A673 (cell line): Measurements from ENCODE around the gene CARMIL1. TPM values are rescaled to one million over a fixed set of nuclear protein-coding genes. Genes with fewer than 3 reads are reported as not detected.

ENCODE experiments used
- BruUV-seq: library from RNA; stranded (reverse); fragments of 400-500 nt; replicated peaks from 2 replicates; lab custom pipeline; 2021; lab: Mats Ljungman, UMichigan
- CTCF ChIA-PET: fragments of 300-600 bp; sonication (Branson Sonifier 250); formaldehyde crosslinking; loops from one replicate; lab custom pipeline; 2022; ENCODE audit warnings: antibody characterized with exemption; lab: Charles Lee
- POLR2A ChIA-PET: fragments of 300-600 bp; sonication (Branson Sonifier 250); formaldehyde crosslinking; loops from one replicate; lab custom pipeline; 2022; ENCODE audit warnings: antibody characterized with exemption; ENCODE audit not compliant: low non-redundant PET; lab: Charles Lee
- DNase-seq: peaks from one replicate; pipeline ENCODE4 v3.0.0-alpha.2; 2015; ENCODE audit warnings: low spot score
- H3K27ac ChIP-seq: fragments of 200-600 bp; sonication (generic); 2 replicates; pipeline ENCODE4 v1.5.1; 2016; ENCODE audit warnings: mixed run types, low read depth, mild to moderate bottlenecking, mixed read lengths, antibody characterized with exemption, low read length; ENCODE audit not compliant: poor library complexity, severe bottlenecking
- H3K27me3 ChIP-seq: fragments of 200-600 bp; sonication (generic); replicated peaks from 2 replicates; pipeline ENCODE4 v1.6.1; 2017; ENCODE audit warnings: mixed run types, low read depth, mild to moderate bottlenecking, mixed read lengths, antibody characterized with exemption, low read length; ENCODE audit not compliant: insufficient read depth, poor library complexity
- H3K36me3 ChIP-seq: fragments of 200-600 bp; sonication (generic); 2 replicates; pipeline ENCODE4 v1.6.1; 2016; ENCODE audit warnings: mixed run types, mild to moderate bottlenecking, mixed read lengths, antibody characterized with exemption, low read length; ENCODE audit not compliant: insufficient read depth, poor library complexity, severe bottlenecking
- H3K4me1 ChIP-seq: fragments of 200-600 bp; sonication (generic); 2 replicates; pipeline ENCODE4 v1.6.1; 2017; ENCODE audit warnings: mixed run types, mild to moderate bottlenecking, mixed read lengths, antibody characterized with exemption, low read length; ENCODE audit not compliant: insufficient read depth, poor library complexity, severe bottlenecking
- H3K4me3 ChIP-seq: fragments of 200-600 bp; sonication (generic); 2 replicates; pipeline ENCODE4 v1.5.1; 2016; ENCODE audit warnings: low read depth, mixed run types, mild to moderate bottlenecking, mixed read lengths, low read length; ENCODE audit not compliant: poor library complexity, severe bottlenecking
- H3K9me3 ChIP-seq: fragments of 200-600 bp; sonication (generic); 2 replicates; pipeline ENCODE4 v1.6.1; 2016; ENCODE audit warnings: mixed run types, low read depth, mild to moderate bottlenecking, mixed read lengths, antibody characterized with exemption, low read length; ENCODE audit not compliant: poor library complexity, severe bottlenecking
- EZH2 ChIP-seq: fragments of 200-600 bp; sonication (generic); IDR thresholded peaks from 2 replicates; pipeline ENCODE4 v1.6.1; 2017; ENCODE audit warnings: borderline replicate concordance, low read depth, mild to moderate bottlenecking, mixed read lengths, antibody characterized with exemption, low read length; ENCODE audit not compliant: poor library complexity, severe bottlenecking
- intact Hi-C: fragments of 100-400 bp; cut with micrococcal nuclease; formaldehyde crosslinking; loops from one replicate; pipeline ENCODE4 v1.10.0; 2022; ENCODE audit not compliant: unreplicated experiment
- total RNA-seq: library from RNA; stranded (reverse); gene quantifications from 2 replicates; pipeline ENCODE4 v1.2.3, GENCODE V29; 2021
- TF ChIP-seq, protein P1 (sequence below): fragments of 300-800, 200-600 bp; sonication (generic); conservative IDR thresholded peaks from 2 replicates; pipeline ENCODE4 v1.5.1; 2017; ENCODE audit warnings: low read depth, mild to moderate bottlenecking, antibody characterized with exemption, low read length, moderate library complexity, mixed read lengths

Gene CARMIL1
- total RNA-seq, 1 experiment from 2014 or later = 7.2 TPM

DNA sequence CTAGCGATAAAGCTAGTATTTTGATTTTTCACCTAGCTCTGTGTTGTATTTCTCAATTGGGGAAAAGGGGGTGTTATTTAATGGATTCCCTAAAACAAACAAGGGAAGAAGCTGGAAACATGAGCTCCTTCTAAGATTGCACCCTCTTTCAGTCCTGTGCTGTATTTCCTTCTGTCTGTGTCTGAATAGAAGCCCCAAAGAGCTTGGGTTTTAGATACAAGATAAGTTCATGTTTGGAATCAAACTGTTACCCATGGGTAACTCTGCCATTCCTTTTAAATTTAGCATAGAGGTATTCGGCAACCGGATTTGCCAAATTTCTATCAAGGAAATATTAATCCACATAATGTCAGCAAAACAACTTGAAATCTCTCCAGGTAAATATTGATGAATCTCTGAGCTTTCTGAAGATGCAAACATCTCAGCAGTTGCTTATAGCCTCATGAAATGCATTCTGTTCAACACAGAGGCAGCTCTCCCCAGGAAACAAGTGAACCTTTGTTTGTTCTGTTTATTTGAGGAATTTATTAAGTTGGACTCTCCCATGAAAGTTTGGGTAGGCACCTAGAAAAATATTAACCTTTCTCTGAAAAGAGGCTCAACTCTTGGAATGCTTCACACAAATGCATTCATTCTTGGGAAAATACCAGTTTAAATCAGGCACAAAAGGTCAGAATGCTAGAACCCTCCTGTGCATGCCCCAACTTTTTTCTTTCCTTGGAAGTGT lies 362.9 kb downstream of the CARMIL1 start:
- CTCF ChIA-PET = no interaction called here
- no peak for TF ChIP-seq EZH2
- TF ChIP-seq, protein P1, sequence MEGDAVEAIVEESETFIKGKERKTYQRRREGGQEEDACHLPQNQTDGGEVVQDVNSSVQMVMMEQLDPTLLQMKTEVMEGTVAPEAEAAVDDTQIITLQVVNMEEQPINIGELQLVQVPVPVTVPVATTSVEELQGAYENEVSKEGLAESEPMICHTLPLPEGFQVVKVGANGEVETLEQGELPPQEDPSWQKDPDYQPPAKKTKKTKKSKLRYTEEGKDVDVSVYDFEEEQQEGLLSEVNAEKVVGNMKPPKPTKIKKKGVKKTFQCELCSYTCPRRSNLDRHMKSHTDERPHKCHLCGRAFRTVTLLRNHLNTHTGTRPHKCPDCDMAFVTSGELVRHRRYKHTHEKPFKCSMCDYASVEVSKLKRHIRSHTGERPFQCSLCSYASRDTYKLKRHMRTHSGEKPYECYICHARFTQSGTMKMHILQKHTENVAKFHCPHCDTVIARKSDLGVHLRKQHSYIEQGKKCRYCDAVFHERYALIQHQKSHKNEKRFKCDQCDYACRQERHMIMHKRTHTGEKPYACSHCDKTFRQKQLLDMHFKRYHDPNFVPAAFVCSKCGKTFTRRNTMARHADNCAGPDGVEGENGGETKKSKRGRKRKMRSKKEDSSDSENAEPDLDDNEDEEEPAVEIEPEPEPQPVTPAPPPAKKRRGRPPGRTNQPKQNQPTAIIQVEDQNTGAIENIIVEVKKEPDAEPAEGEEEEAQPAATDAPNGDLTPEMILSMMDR = no peak

DNA sequence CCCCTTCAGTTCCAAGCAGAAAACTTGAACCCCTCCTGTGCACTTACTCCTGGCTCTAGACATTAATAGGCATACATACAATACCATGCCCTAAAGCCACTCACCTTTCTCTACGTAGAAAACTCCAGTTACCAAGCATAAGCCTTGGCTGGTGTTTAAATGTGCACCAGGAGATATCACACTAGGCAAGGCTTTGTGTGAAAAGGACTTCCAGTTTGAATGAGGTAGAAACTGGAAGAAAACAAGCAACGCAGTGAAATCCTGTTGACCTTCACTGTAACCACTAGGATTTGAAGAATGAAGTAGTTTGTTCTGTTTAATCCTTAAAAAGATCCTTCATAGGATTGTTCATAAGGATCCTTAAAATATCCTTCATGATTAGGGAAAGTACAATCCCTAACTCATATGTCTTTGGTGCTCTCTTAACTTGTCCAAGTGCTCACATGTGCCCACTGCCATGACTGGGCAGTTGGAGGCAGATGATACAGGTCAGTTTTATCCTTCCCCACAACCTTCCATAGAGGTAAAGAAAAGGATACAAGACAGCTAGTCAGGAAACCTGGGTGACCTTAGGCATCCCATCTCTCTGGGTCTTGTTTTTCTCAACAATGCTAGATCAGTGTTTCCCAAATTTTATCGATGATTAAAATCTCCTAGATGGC lies 363.6 kb downstream of the CARMIL1 start:
- no peak for DNase-seq
- H3K4me1 ChIP-seq = no peaks in the 10 kb centered on the region
- no peak overlapping the region for H3K4me3 ChIP-seq
- CTCF ChIA-PET = no interaction called here
- peaks cover 69% of the 10 kb centered on the region for H3K27me3 ChIP-seq
- no peaks in the 10 kb centered on the region for H3K36me3 ChIP-seq
- POLR2A ChIA-PET = no interaction called here
- intact Hi-C loops = no loop called here
- no peak overlapping the region for H3K27ac ChIP-seq
- TF ChIP-seq EZH2 = no peak
- TF ChIP-seq, protein P1 = no peak
- H3K9me3 ChIP-seq = no peaks in the 10 kb centered on the region
- BruUV-seq = no TSS peak

More for the DNA sequence above, 362.9 kb downstream of the CARMIL1 start:
- no TSS peak for BruUV-seq
- Histone ChIP-seq H3K4me1 (no peaks in the 10 kb centered on the region), H3K4me3 (no peak overlapping the region), H3K36me3 (no peaks in the 10 kb centered on the region), H3K27me3 (peaks cover 67% of the 10 kb centered on the region), H3K9me3 (no peaks in the 10 kb centered on the region), H3K27ac (no peak overlapping the region)
- intact Hi-C loops = no loop called here
- no peak for DNase-seq
- POLR2A ChIA-PET = no interaction called here

DNA sequence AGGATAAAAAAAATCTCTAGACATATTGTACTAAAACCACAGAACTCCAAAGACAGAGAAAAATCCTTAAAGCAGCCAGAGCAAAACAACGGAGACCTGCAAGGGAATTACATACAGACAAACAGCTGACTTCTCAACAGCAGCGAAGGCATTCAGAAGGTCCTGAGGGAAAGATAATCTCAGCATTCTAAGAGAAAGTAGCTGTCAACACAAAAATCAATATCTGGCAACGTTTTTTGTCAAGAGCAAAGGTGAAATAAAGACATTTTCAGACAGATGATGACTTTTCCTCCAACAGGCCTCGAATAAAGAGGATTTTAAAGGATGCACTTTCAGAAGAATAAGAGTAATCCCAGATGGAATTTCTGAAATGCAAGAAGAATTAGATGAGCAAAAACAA lies 366.7 kb downstream of the CARMIL1 start:
- no peaks in the 10 kb centered on the region for H3K4me1 ChIP-seq
- DNase-seq = no peak
- intact Hi-C loops = no loop called here
- TF ChIP-seq EZH2 = no peak
- TF ChIP-seq, protein P1 = no peak
- no TSS peak for BruUV-seq
- H3K4me3 ChIP-seq = no peak overlapping the region
- H3K27ac ChIP-seq = no peak overlapping the region
- H3K27me3 ChIP-seq = peaks cover 84% of the 10 kb centered on the region
- no peaks in the 10 kb centered on the region for H3K36me3 ChIP-seq
- ChIA-PET CTCF (no interaction called here), POLR2A (no interaction called here)
- H3K9me3 ChIP-seq = no peaks in the 10 kb centered on the region
